ENCODE data around the gene NOXRED1. TPM values are rescaled to one million over a fixed set of nuclear protein-coding genes. Genes with fewer than 3 reads are reported as not detected.

Gene NOXRED1
- total and polyA plus RNA-seq, 2 donors from 2014 or later: 0.28 to 0.57 TPM

DNA sequence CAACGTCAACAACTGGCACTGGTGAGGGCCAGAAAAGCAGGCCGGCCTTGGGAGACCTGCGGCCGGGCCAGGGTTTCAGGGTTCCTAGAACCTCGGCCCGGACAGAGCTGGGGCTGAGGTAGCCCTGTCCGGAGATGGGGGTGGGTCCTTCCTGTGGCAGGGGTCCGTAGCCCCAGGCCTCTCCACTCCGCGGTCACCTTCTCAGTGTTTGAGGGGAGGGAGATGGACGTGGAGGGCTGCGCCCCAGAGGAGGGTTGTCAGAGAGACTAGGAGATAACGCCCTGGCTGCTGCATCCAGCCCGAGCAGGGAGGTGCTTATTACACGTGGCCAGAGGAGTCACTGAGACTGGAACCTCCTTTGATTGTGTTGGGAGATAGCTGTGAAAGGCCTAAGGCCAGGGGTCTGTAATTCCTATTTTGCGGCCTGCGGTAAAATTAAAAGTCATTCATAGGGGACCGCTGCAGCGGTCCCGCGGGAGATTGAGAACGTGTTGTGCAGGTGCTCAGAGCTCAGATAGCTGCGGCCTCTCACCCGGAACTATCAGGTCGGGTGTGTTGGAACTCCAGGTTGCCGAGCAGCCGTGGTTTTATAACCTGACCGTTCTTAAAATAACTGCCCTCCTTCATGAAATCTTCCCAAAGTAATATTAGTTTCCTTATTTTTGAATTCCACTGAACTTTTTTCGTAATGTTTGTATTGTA is 35.1 kb upstream of the NOXRED1 start:
- intact Hi-C loops (cut with DNase I): no loop called here
- no peak for FAIRE-seq

DNA sequence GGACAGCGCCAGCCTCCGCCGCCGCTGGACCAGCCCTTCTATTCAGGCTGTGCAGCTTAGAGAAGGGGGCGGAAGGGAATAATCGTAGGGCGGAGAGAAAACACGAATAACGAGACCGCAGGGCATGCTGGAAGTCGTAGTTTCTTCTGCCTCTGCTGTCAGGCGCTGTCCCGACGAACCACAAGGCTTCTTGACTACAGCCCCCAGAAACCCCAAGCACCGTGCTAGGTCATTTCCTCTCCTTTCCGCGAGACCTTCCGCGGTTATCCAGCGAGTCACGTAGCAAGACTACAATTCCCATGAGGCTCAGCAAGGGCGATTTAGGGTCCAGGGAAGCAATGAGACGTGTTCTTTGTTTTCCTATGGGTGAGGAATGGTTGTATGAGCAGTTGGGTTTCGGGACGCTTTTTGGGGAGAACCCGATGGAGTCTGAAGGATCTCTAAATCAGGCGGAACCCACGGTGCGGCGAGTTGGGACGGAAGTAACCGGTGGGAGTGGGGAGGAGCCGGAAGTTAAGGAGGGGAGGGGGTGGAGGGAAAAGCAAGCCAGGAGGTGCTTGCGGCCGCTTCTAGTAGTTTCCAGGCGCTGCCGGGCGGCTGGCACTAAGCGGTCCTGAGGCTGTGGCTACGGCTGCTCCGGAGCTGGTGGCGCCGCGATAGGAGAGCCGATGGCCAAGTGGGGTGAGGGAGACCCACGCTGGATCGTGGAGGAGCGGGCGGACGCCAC is 34.4 kb upstream of the NOXRED1 start, which contains the start of the genes AHSA1 and VIPAS39:
Gene AHSA1, plus strand, starts transcription at position 572 of the 727 bp plus-strand sequence. Its CDS starts 97 bp downstream, at position 669.
Gene VIPAS39, minus strand, starts transcription at position 80 of the 727 bp plus-strand sequence. CDS start 3,499 bp downstream, outside the sequence.
- intact Hi-C loops (cut with DNase I): no loop called here
- peak within 1 kb of the TSS; percentile 87 to 98 (median 91) for H3K4me3 ChIP-seq (ENCODE audit: low read length in 3 of 3)

More for the DNA sequence above, 35.1 kb upstream of the NOXRED1 start:
- no peaks in the 10 kb centered on the region for H3K27me3 ChIP-seq (ENCODE audit: control insufficient read depth, insufficient read depth, low read length)
- H3K9ac ChIP-seq (ENCODE audit: low read length in 3 of 3): peak overlapping the region; percentile 87 to 100 (median 87)
- no peaks in the 10 kb centered on the region for H3K9me3 ChIP-seq (ENCODE audit: control insufficient read depth in 2 of 3, insufficient read depth in 1 of 3, low read length in 3 of 3)
- TF ChIP-seq, protein P1, sequence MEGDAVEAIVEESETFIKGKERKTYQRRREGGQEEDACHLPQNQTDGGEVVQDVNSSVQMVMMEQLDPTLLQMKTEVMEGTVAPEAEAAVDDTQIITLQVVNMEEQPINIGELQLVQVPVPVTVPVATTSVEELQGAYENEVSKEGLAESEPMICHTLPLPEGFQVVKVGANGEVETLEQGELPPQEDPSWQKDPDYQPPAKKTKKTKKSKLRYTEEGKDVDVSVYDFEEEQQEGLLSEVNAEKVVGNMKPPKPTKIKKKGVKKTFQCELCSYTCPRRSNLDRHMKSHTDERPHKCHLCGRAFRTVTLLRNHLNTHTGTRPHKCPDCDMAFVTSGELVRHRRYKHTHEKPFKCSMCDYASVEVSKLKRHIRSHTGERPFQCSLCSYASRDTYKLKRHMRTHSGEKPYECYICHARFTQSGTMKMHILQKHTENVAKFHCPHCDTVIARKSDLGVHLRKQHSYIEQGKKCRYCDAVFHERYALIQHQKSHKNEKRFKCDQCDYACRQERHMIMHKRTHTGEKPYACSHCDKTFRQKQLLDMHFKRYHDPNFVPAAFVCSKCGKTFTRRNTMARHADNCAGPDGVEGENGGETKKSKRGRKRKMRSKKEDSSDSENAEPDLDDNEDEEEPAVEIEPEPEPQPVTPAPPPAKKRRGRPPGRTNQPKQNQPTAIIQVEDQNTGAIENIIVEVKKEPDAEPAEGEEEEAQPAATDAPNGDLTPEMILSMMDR (IDR thresholded peaks at IDR 0.05; ENCODE audit: borderline replicate concordance, extremely low read depth, insufficient read depth): no peak
- H3K4me1 ChIP-seq (ENCODE audit: control insufficient read depth in 2 of 3, insufficient read depth in 2 of 3, low read depth in 1 of 3, low read length in 3 of 3): peaks cover 0 to 12% (median 11%) of the 10 kb centered on the region in 3 donors
- H3K4me3 ChIP-seq (ENCODE audit: low read length in 3 of 3): peak overlapping the region; percentile 87 to 98 (median 91)
- DNase-seq: peak in 3 of 5 donors; percentile 32 to 43 (median 35)
- peaks cover 8 to 29% (median 23%) of the 10 kb centered on the region in 3 donors for H3K36me3 ChIP-seq (ENCODE audit: control insufficient read depth in 2 of 3, insufficient read depth in 3 of 3, low read length in 3 of 3)
- H3K27ac ChIP-seq (ENCODE audit: low read depth in 2 of 2, low read length in 2 of 2): peak overlapping the region; percentile 97 to 100

DNA sequence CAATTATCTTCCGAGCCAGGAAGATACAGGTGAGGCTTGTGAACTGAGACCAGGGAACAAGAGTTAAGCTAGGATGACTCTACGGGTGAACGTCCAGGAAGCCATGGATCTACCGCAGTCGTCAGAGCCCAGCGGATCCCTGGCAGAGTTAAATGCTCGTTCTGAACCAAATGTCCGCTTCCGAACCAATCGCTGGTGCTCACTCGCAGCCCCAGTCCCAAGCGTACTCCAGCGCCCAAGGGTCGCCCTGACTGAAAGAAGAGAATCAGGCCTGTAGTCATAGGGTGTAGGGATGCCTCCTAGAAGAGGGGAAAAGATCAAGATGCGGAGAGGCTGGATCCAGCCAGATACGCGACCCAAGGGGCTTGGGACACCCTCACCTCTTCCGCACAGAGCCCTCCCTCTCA is 33.8 kb upstream of the NOXRED1 start:
- intact Hi-C loops (cut with DNase I): no loop called here
- DNase-seq (no peak), FAIRE-seq (no peak)
- Histone ChIP-seq H3K27me3 (ENCODE audit: control insufficient read depth, insufficient read depth, low read length) (no peaks in the 10 kb centered on the region), H3K4me1 (ENCODE audit: control insufficient read depth in 2 of 3, insufficient read depth in 2 of 3, low read depth in 1 of 3, low read length in 3 of 3) (peaks cover 0 to 12% (median 11%) of the 10 kb centered on the region in 3 donors), H3K9me3 (ENCODE audit: control insufficient read depth in 2 of 3, insufficient read depth in 1 of 3, low read length in 3 of 3) (no peaks in the 10 kb centered on the region), H3K4me3 (ENCODE audit: low read length in 3 of 3) (peak overlapping the region; percentile 87 to 98 (median 91)), H3K9ac (ENCODE audit: low read length in 3 of 3) (peak overlapping the region; percentile 87 to 99 (median 87)), H3K27ac (ENCODE audit: low read depth in 2 of 2, low read length in 2 of 2) (peak overlapping the region; percentile 56 to 100), H3K36me3 (ENCODE audit: control insufficient read depth in 2 of 3, insufficient read depth in 3 of 3, low read length in 3 of 3) (peaks cover 10 to 19% (median 18%) of the 10 kb centered on the region in 3 donors)
- TF ChIP-seq, protein P1 (IDR thresholded peaks at IDR 0.05; ENCODE audit: borderline replicate concordance, extremely low read depth, insufficient read depth): no peak

More for the DNA sequence above, 34.4 kb upstream of the NOXRED1 start, which contains the start of the genes AHSA1 and VIPAS39:
- H3K27ac ChIP-seq (ENCODE audit: low read depth in 2 of 2, low read length in 2 of 2): peak within 1 kb of the TSS; percentile 97 to 100
- peaks cover 10 to 24% (median 24%) of the 10 kb centered on the region in 3 donors for H3K36me3 ChIP-seq (ENCODE audit: control insufficient read depth in 2 of 3, insufficient read depth in 3 of 3, low read length in 3 of 3)
- TF ChIP-seq, protein P1 (IDR thresholded peaks at IDR 0.05; ENCODE audit: borderline replicate concordance, extremely low read depth, insufficient read depth): no peak
- peak; percentile 80 for FAIRE-seq
- H3K27me3 ChIP-seq (ENCODE audit: control insufficient read depth, insufficient read depth, low read length): no peaks in the 10 kb centered on the region
- peak; percentile 97 to 100 (median 98) for DNase-seq
- peaks cover 0 to 12% (median 11%) of the 10 kb centered on the region in 3 donors for H3K4me1 ChIP-seq (ENCODE audit: control insufficient read depth in 2 of 3, insufficient read depth in 2 of 3, low read depth in 1 of 3, low read length in 3 of 3)
- H3K9me3 ChIP-seq (ENCODE audit: control insufficient read depth in 2 of 3, insufficient read depth in 1 of 3, low read length in 3 of 3): no peaks in the 10 kb centered on the region
- peak within 1 kb of the TSS; percentile 87 to 100 (median 87) for H3K9ac ChIP-seq (ENCODE audit: low read length in 3 of 3)

Data from kidney (tissue), 14 donors.